ENCODE results near the gene TMPRSS4. TPM values are rescaled to one million over a fixed set of nuclear protein-coding genes. Genes with fewer than 3 reads are reported as not detected.

Gene TMPRSS4
- total and polyA plus RNA-seq, 4 donors: 0.08 to 0.33 (median 0.24) TPM; not detected in 1

DNA sequence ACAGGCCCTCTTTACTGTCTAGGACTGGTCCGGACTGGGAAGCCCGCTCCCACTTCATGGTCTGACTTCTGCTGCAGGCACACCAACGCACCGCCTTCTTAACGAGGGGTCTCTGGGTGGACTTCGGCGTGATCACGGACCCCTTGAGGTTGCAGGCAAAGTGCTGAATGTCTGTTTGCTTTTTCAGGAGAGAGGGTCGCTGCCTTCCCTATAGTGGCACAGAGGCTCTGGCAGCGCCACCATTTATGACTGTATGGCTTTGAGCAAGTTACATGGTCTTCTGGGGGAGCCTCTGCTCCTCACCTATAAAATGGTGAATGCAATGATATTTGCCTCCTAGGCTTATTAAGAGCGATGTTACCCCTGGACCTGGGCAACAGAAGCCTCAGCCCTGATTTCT is 77.1 kb downstream of the TMPRSS4 start:
- no peak for DNase-seq (ENCODE audit: low spot score)
- Histone ChIP-seq H3K36me3 (ENCODE audit: control insufficient read depth in 4 of 4, insufficient read depth in 3 of 4, low read depth in 1 of 4, low read length in 3 of 4) (no peaks in the 10 kb centered on the region), H3K9ac (ENCODE audit: low read depth in 1 of 2, low read length in 2 of 2) (no peak overlapping the region), H3K27ac (ENCODE audit: low read depth in 1 of 2, low read length in 2 of 2) (no peak overlapping the region), H3K9me3 (ENCODE audit: control insufficient read depth in 4 of 4, low read length in 3 of 4) (no peaks in the 10 kb centered on the region), H3K4me3 (ENCODE audit: low read depth in 1 of 3, low read length in 3 of 3) (no peak overlapping the region), H3K4me1 (ENCODE audit: control insufficient read depth in 4 of 4, insufficient read depth in 4 of 4, low read length in 3 of 4) (peaks cover 5 to 10% (median 6%) of the 10 kb centered on the region in 4 donors), H3K27me3 (ENCODE audit: control insufficient read depth in 4 of 4, insufficient read depth in 4 of 4, low read length in 3 of 4) (peaks cover 7 to 30% (median 9%) of the 10 kb centered on the region in 4 donors)
- TF ChIP-seq, protein P1, sequence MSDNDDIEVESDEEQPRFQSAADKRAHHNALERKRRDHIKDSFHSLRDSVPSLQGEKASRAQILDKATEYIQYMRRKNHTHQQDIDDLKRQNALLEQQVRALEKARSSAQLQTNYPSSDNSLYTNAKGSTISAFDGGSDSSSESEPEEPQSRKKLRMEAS (IDR thresholded peaks at IDR 0.05): no peak
- TF ChIP-seq YY1 (IDR thresholded peaks at IDR 0.05): no peak
- no peak for TF ChIP-seq SP1 (IDR thresholded peaks at IDR 0.05)
- no peak for TF ChIP-seq JUND (IDR thresholded peaks at IDR 0.05)
- TF ChIP-seq TAF1 (conservative IDR thresholded peaks at IDR 0.05): no peak
- TF ChIP-seq HNF4G (IDR thresholded peaks at IDR 0.05): no peak
- TF ChIP-seq, protein P2, sequence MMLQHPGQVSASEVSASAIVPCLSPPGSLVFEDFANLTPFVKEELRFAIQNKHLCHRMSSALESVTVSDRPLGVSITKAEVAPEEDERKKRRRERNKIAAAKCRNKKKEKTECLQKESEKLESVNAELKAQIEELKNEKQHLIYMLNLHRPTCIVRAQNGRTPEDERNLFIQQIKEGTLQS (IDR thresholded peaks at IDR 0.05): no peak
- no peak for TF ChIP-seq RXRA (IDR thresholded peaks at IDR 0.05)
- TF ChIP-seq, protein P3, sequence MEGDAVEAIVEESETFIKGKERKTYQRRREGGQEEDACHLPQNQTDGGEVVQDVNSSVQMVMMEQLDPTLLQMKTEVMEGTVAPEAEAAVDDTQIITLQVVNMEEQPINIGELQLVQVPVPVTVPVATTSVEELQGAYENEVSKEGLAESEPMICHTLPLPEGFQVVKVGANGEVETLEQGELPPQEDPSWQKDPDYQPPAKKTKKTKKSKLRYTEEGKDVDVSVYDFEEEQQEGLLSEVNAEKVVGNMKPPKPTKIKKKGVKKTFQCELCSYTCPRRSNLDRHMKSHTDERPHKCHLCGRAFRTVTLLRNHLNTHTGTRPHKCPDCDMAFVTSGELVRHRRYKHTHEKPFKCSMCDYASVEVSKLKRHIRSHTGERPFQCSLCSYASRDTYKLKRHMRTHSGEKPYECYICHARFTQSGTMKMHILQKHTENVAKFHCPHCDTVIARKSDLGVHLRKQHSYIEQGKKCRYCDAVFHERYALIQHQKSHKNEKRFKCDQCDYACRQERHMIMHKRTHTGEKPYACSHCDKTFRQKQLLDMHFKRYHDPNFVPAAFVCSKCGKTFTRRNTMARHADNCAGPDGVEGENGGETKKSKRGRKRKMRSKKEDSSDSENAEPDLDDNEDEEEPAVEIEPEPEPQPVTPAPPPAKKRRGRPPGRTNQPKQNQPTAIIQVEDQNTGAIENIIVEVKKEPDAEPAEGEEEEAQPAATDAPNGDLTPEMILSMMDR (IDR thresholded peaks at IDR 0.05; ENCODE audit: low read depth, low read length, missing input control): no peak
- 72% methylated on average over 11 of the region's 11 CpGs for WGBS

DNA sequence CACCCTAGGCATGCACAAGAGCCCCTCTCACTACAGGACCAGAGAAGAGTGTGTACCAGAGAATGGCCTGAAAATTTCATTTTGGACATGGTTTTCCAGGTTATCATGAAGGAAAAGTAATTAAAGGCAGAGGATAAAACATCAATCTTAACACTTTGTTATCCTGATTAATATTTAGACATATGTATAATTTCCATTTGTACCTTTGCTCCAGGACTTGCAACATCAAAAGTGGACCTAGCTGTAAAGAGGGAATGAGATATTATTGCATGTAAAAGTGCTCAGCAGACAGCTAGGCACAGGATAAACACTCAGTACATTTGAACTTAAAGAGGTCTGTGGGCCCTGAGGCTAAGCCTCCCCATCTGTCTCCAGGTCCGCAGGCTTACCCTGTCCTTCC is 77.8 kb downstream of the TMPRSS4 start:
- peaks cover 5 to 10% (median 6%) of the 10 kb centered on the region in 4 donors for H3K4me1 ChIP-seq (ENCODE audit: control insufficient read depth in 4 of 4, insufficient read depth in 4 of 4, low read length in 3 of 4)
- no peak overlapping the region for H3K9ac ChIP-seq (ENCODE audit: low read depth in 1 of 2, low read length in 2 of 2)
- no peaks in the 10 kb centered on the region for H3K36me3 ChIP-seq (ENCODE audit: control insufficient read depth in 4 of 4, insufficient read depth in 3 of 4, low read depth in 1 of 4, low read length in 3 of 4)
- H3K27ac ChIP-seq (ENCODE audit: low read depth in 1 of 2, low read length in 2 of 2): no peak overlapping the region
- H3K4me3 ChIP-seq (ENCODE audit: low read depth in 1 of 3, low read length in 3 of 3): no peak overlapping the region
- no peak for TF ChIP-seq GABPA (IDR thresholded peaks at IDR 0.05 in 1 of 2, conservative IDR thresholded peaks at IDR 0.05 in 1 of 2)
- TF ChIP-seq HNF4G (IDR thresholded peaks at IDR 0.05): no peak
- no peak for TF ChIP-seq RXRA (IDR thresholded peaks at IDR 0.05)
- no peak for TF ChIP-seq SP1 (IDR thresholded peaks at IDR 0.05)
- TF ChIP-seq, protein P4, sequence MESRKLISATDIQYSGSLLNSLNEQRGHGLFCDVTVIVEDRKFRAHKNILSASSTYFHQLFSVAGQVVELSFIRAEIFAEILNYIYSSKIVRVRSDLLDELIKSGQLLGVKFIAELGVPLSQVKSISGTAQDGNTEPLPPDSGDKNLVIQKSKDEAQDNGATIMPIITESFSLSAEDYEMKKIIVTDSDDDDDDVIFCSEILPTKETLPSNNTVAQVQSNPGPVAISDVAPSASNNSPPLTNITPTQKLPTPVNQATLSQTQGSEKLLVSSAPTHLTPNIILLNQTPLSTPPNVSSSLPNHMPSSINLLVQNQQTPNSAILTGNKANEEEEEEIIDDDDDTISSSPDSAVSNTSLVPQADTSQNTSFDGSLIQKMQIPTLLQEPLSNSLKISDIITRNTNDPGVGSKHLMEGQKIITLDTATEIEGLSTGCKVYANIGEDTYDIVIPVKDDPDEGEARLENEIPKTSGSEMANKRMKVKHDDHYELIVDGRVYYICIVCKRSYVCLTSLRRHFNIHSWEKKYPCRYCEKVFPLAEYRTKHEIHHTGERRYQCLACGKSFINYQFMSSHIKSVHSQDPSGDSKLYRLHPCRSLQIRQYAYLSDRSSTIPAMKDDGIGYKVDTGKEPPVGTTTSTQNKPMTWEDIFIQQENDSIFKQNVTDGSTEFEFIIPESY (IDR thresholded peaks at IDR 0.05): no peak
- TF ChIP-seq, protein P3 (IDR thresholded peaks at IDR 0.05; ENCODE audit: low read depth, low read length, missing input control): no peak
- TF ChIP-seq, protein P1 (IDR thresholded peaks at IDR 0.05): no peak
- no peak for TF ChIP-seq JUND (IDR thresholded peaks at IDR 0.05)
- TF ChIP-seq FOXA2 (IDR thresholded peaks at IDR 0.05): no peak
- no peak for TF ChIP-seq FOXA1 (IDR thresholded peaks at IDR 0.05)
- no peak for TF ChIP-seq NR2F2 (IDR thresholded peaks at IDR 0.05)
- H3K9me3 ChIP-seq (ENCODE audit: control insufficient read depth in 4 of 4, low read length in 3 of 4): no peaks in the 10 kb centered on the region
- WGBS: 82% methylated on average over 1 of the region's 1 CpG
- peaks cover 7 to 30% (median 9%) of the 10 kb centered on the region in 4 donors for H3K27me3 ChIP-seq (ENCODE audit: control insufficient read depth in 4 of 4, insufficient read depth in 4 of 4, low read length in 3 of 4)
- no peak for DNase-seq (ENCODE audit: low spot score)
